HFF-Myc (cell line): ENCODE measurements around the gene YY1.
A peak's percentile ranks its signal among the peaks of the same experiment; 100 is the strongest.
"Not testable (repeated sequence)": the region's sequence is repeated elsewhere in the genome, so short reads cannot be mapped to it uniquely, and the experiment has no call there.

Experiments used
- DNase-seq: peaks from one replicate; pipeline ENCODE4 v3.0.0-alpha.2; 2011; ENCODE audit warnings: low read depth; ENCODE audit errors: extremely low read depth
- H3K4me3 ChIP-seq: replicated peaks from 2 replicates; pipeline ENCODE4 v1.5.1; 2011; ENCODE audit warnings: low read depth, mild to moderate bottlenecking, control low read depth, low read length
- TF ChIP-seq, protein P1 (sequence below): IDR thresholded peaks from 2 replicates; pipeline ENCODE4 v1.5.1; 2012; ENCODE audit warnings: mild to moderate bottlenecking, low read depth, low read length, control low read depth; ENCODE audit errors: missing control alignments

Gene YY1

DNA sequence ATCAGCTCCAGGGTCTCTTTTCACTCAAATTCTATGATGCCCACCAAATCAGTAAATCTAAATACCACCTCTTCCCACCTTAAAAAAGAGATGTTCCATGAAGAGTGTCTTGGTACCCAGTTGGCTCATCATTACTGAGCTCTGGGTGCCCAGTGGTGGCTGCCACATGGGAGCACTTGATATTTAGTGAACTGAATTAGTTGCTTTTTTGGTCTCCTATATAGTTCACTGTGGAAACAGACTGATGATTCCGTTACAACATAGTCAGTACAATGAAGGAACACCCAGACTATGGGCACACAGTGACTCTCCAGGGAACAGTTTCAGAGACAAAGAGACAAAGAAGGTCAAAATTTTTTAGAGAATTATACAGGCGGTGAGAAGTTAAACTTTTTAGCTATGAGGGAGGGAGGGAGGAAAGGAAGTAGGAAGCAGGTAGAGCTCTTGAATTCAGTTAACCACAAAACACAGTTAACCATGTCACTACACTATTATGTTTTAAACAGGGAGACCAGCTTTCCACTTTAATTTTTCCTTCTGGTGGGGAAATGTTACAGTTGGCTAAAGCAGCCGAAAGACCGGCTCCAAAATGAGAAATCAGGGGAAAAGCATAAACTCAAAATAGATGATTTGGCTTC lies 14.6 kb upstream of the YY1 start:
- no peak for DNase-seq
- no peak overlapping the region for H3K4me3 ChIP-seq
- TF ChIP-seq, protein P1, sequence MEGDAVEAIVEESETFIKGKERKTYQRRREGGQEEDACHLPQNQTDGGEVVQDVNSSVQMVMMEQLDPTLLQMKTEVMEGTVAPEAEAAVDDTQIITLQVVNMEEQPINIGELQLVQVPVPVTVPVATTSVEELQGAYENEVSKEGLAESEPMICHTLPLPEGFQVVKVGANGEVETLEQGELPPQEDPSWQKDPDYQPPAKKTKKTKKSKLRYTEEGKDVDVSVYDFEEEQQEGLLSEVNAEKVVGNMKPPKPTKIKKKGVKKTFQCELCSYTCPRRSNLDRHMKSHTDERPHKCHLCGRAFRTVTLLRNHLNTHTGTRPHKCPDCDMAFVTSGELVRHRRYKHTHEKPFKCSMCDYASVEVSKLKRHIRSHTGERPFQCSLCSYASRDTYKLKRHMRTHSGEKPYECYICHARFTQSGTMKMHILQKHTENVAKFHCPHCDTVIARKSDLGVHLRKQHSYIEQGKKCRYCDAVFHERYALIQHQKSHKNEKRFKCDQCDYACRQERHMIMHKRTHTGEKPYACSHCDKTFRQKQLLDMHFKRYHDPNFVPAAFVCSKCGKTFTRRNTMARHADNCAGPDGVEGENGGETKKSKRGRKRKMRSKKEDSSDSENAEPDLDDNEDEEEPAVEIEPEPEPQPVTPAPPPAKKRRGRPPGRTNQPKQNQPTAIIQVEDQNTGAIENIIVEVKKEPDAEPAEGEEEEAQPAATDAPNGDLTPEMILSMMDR = no peak

DNA sequence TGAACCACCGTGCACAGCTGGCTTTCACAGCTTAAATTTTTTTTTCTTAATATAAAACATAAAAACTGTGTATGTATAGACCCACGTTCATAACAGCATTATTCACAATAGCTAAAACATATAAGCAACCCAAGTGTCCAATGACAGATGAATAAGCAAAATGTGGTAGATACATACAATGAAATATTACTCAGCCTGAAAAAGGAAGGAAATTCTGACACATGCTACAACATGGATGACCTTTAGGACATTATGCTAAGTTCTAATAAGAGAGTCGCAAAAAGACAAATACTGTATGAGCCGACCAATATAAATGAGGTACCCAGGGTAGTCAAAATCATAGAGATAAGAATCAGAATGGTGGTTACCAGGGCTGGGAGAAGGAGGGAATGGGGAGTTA lies 13.8 kb upstream of the YY1 start:
- TF ChIP-seq, protein P1 = no peak
- H3K4me3 ChIP-seq = no peak overlapping the region

DNA sequence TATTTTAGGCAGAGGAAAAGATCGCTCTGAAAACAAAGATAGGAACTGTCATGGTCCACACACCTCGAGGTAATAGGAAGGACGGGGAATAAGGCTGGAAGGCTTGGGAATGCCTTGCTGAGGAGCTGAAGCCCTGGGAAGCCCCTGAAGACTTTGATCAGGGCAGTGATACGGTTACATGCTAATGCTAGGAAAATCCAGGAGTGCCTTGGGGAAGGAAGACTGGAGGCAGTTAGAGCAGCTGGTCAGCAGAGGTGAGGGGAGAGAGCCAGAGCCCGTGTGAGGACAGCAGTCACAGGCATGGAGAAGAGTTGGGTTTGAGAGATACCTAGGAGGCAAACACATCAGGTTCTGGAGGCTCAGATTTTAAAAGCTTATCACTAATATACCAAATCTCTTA lies 8.6 kb upstream of the YY1 start:
- TF ChIP-seq, protein P1 = no peak
- no peak for DNase-seq
- no peak overlapping the region for H3K4me3 ChIP-seq

More for the DNA sequence above, 13.8 kb upstream of the YY1 start:
- DNase-seq = no peak

DNA sequence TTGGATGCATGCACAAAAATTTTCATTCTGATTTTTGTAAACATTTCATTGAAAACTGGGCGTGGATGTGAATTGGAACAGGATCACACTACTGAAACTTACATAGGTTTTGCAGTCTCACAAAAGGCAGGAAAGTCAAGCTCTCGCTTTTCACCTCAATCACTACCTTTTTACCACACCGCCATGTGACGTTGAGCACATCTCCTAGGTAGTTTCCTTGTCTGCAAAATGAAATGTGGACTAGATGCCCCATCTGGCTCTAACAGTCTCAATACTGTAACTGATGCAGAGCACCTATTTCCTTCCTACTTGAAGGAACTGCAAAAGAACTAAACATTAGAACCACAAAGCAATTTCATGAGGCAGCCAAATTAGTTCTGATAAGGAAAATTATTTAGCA lies 4.4 kb upstream of the YY1 start:
- TF ChIP-seq, protein P1 = no peak
- DNase-seq = no peak
- H3K4me3 ChIP-seq = no peak overlapping the region

DNA sequence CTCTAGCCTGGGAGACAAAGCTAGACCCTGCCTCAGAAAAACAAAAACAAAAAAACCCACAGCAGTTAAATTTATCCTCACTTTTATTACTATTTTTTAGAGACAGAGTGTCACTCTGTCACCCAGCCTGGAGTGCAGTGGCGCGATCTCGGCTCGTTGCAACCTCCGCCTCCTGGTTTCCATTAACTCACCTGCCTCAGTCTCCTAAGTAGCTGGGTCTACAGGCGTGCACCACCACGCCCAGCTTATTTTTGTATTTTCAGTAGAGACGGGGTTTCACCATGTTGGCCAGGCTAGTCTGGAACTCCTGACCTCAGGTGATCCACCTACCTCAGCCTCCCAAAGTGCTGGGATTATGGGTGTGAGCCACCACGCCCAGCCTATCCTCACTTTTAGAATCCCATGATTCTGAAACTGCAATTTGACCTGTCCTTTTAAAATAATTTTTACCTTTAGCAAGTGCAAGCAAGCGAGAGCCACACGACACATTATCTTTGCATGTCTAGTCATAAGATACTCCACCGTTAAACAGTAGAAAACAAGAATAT lies 2.6 kb upstream of the YY1 start:
- peak overlapping the region; percentile 68 for H3K4me3 ChIP-seq
- DNase-seq = not testable (repeated sequence)

DNA sequence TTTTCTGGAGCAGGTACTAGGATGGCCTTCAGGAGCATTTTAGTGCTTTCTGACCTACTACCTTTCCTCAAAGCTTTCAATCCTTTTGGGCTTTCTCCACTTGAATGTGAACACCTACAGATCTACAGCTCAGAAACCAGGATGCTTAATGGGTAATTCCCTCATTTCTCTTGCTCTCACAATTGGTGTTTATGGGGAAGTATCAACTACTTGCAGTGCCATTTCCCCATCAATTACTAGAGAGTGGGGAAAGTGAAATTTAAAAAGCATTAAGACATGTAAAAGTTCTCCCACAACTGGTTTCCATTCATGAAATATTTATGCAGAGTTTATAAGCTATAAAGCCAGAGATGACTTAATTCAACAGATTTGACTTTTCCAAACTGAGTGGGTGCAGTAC lies 2.1 kb upstream of the YY1 start:
- peak overlapping the region; percentile 68 for H3K4me3 ChIP-seq
- no peak for DNase-seq
- TF ChIP-seq, protein P1 = no peak

DNA sequence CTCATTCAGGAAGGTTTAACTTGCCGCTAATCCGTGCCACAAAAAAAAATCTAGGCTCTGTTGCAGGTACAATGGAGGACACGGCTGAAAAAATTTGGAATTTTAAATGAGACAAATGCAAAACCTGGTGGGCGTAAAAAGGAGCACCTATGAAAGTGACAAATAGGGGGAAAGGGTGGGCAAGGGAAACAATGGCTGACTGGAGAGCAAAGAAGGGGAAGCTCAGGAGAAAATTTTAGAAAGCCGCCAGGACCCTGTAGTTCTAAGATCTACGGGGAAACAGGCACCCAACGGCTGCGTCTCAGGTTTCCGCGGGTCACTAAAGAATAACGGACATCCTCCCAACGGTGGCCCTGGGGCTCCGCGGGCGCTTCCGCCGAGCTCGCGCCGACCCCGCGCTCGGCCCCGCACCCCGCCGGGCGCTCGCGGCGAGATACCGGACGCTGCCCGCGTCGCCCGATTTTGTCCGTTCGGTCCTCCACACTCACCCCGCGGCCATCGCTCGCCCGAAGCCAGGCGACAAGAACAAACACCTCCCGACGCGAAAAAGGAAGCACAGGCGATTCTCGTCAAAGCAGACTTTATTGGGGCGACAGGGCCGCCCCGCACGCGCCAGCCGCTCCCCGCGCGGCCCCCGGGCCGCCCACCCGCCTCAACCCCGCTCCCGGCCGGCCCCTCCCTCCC lies 1.1 kb upstream of the YY1 start:
- DNase-seq = no peak
- H3K4me3 ChIP-seq = peak overlapping the region; percentile 68
- TF ChIP-seq, protein P1 = no peak
